ENCODE results near the gene PTBP3.

- TF ChIP-seq CTCF (conservative IDR thresholded peaks at IDR 0.05; ENCODE audit: low read depth, low read length) = no peak
- no peak for TF ChIP-seq EZH2 (IDR thresholded peaks at IDR 0.05; ENCODE audit: borderline replicate concordance, low read depth, low read length, poor library complexity, severe bottlenecking)
These were observed 15.0 kb upstream of the PTBP3 start for GRCh38 chr9:112348257-112349007.
